K562 (cell line): Measurements from ENCODE around the gene CCDC69. TPM values are rescaled to one million over a fixed set of nuclear protein-coding genes. Genes with fewer than 3 reads are reported as not detected.

ENCODE experiments used
- ATAC-seq: fragments of 200-7000 bp; cut with Tn5 transposase; 3 replicates; pipeline ENCODE4 v1.9.1; 2020; ENCODE audit warnings: moderate library complexity
- BruUV-seq: library from RNA; stranded (reverse); fragments of 400-500 nt; replicated peaks from 2 replicates; lab custom pipeline; 2021; lab: Mats Ljungman, UMichigan
- CTCF ChIA-PET: fragments of 300-600 bp; formaldehyde crosslinking; extraction: SDS; loops from one replicate; lab custom pipeline; 2021; ENCODE audit warnings: low intra/inter-chr PET ratio; lab: Yijun Ruan, JAX
- POLR2A ChIA-PET: fragments of 300-600, 350-650 bp; sonication (Branson Sonifier 250); formaldehyde crosslinking; extraction: SDS; loops from one replicate; lab custom pipeline; 2021; ENCODE audit warnings: antibody characterized with exemption, inconsistent platforms; lab: Yijun Ruan, JAX
- DNase-seq, 4 experiments: peaks; one replicate each; pipeline versions ENCODE4 v3.0.0 to v3.0.0-alpha.2; 2011 to 2018; ENCODE audit warnings: low spot score in 3 of 4, mixed read lengths in 3 of 4; ENCODE audit errors: extremely low read depth in 1 of 4
- FAIRE-seq: peaks from 2 replicates; lab custom pipeline; 2011; peaks lifted over from hg19 to GRCh38; lab: Jason Lieb, UNC
- H2AFZ ChIP-seq: 2 replicates; pipeline ENCODE4 v1.6.0; 2011; ENCODE audit warnings: low read depth, low read length, control low read depth, inconsistent platforms
- H3K27ac ChIP-seq: fragments of 200-600 bp; 3 replicates; pipeline ENCODE4 v1.8.0; 2011; ENCODE audit warnings: low read depth, mild to moderate bottlenecking, control low read depth, inconsistent platforms, low read length, moderate library complexity, mixed read lengths; ENCODE audit errors: extremely low read depth
- H3K27me3 ChIP-seq, 2 experiments: fragments of 300-600 bp in 1 of 2; 2 replicates in 1 of 2; 3 replicates in 1 of 2; pipeline versions ENCODE4 v1.6.0 to v1.8.0; 2011; ENCODE audit warnings: inconsistent platforms in 2 of 2, low read length in 2 of 2, mild to moderate bottlenecking in 1 of 2, mixed read lengths in 1 of 2, moderate library complexity in 1 of 2; ENCODE audit not compliant: control insufficient read depth in 2 of 2, insufficient read depth in 2 of 2
- H3K36me3 ChIP-seq: fragments of 300-600 bp; 3 replicates; pipeline ENCODE4 v1.8.0; 2011; ENCODE audit warnings: mild to moderate bottlenecking, low read length, inconsistent platforms; ENCODE audit not compliant: control insufficient read depth, insufficient read depth
- H3K4me1 ChIP-seq, 2 experiments: fragments of 200-600 bp in 1 of 2; replicated peaks in 1 of 2; 2 replicates in 1 of 2; 3 replicates in 1 of 2; pipeline versions ENCODE4 v1.5.1 to v1.8.0; 2011; ENCODE audit warnings: inconsistent platforms in 2 of 2, low read length in 2 of 2, mild to moderate bottlenecking in 1 of 2, mixed read lengths in 1 of 2, moderate library complexity in 1 of 2; ENCODE audit not compliant: control insufficient read depth in 2 of 2, insufficient read depth in 2 of 2
- H3K4me2 ChIP-seq: 2 replicates; pipeline ENCODE4 v1.6.1; 2011; ENCODE audit warnings: low read length, control low read depth, inconsistent platforms, mixed read lengths; ENCODE audit not compliant: insufficient read depth
- H3K4me3 ChIP-seq: fragments of 200-600 bp; sonication (generic), shearing (Covaris generic); 2 replicates; pipeline ENCODE4 v1.5.1; 2016; ENCODE audit warnings: control low read depth, inconsistent platforms
- H3K79me2 ChIP-seq: fragments of 200-600 bp; 3 replicates; pipeline ENCODE4 v1.8.0; 2011; ENCODE audit warnings: low read length, inconsistent platforms; ENCODE audit not compliant: control insufficient read depth, insufficient read depth
- H3K9ac ChIP-seq, 2 experiments: 2 replicates each; pipeline versions ENCODE4 v1.6.0 to v1.6.1; 2011; ENCODE audit warnings: low read depth in 2 of 2, low read length in 2 of 2, control low read depth in 1 of 2, inconsistent platforms in 1 of 2, mild to moderate bottlenecking in 1 of 2, mixed read lengths in 1 of 2; ENCODE audit not compliant: insufficient read depth in 1 of 2
- H3K9me1 ChIP-seq: one replicate; pipeline ENCODE4 v1.6.0; 2011; ENCODE audit warnings: inconsistent platforms, mild to moderate bottlenecking, low read length, moderate library complexity; ENCODE audit not compliant: control insufficient read depth, insufficient read depth
- H3K9me3 ChIP-seq: replicated peaks from 2 replicates; pipeline ENCODE4 v1.5.1; 2011; ENCODE audit warnings: low read depth, low read length, inconsistent platforms; ENCODE audit not compliant: control insufficient read depth, insufficient read depth
- H4K20me1 ChIP-seq: replicated peaks from 2 replicates; pipeline ENCODE4 v1.6.1; 2011; ENCODE audit warnings: low read length, inconsistent platforms, mixed read lengths; ENCODE audit not compliant: control insufficient read depth, insufficient read depth
- ATF1 ChIP-seq, 2 experiments: fragments of 450-650 bp in 1 of 2; IDR thresholded peaks; 2 replicates each; pipeline ENCODE4 v1.6.1; 2016; ENCODE audit warnings: missing compliant biosample characterization in 1 of 2, missing genetic modification characterization in 1 of 2
- BCOR ChIP-seq: fragments of 450-650 bp; IDR thresholded peaks from 2 replicates; pipeline ENCODE4 v1.6.1; 2016
- ESRRB ChIP-seq: fragments of 250-450 bp; sonication (Bioruptor Pico); IDR thresholded peaks from 2 replicates; pipeline ENCODE4 v1.5.0; 2020; ENCODE audit warnings: mild to moderate bottlenecking, moderate library complexity, borderline replicate concordance
- HCFC1 ChIP-seq: IDR thresholded peaks from 2 replicates; pipeline ENCODE4 v1.6.1; 2012; ENCODE audit warnings: low read depth, low read length, improper control_type of control experiment
- KLF1 ChIP-seq: fragments of 450-650 bp; IDR thresholded peaks from 2 replicates; pipeline ENCODE4 v1.6.1; 2016; ENCODE audit warnings: missing genetic modification characterization, missing compliant biosample characterization
- PCBP2 ChIP-seq: fragments of 200-400 bp; formaldehyde crosslinking; IDR thresholded peaks from 2 replicates; pipeline ENCODE4 v1.6.1; 2018; ENCODE audit warnings: low read length, low read depth, mild to moderate bottlenecking, moderate library complexity; ENCODE audit not compliant: poor library complexity, severe bottlenecking
- PML ChIP-seq: IDR thresholded peaks from 2 replicates; pipeline ENCODE4 v1.6.1; 2012; ENCODE audit warnings: low read length, inconsistent platforms
- POLR2B ChIP-seq: fragments of 450-650 bp; IDR thresholded peaks from 2 replicates; pipeline ENCODE4 v1.6.1; 2018; ENCODE audit warnings: low read depth; ENCODE audit not compliant: partially characterized antibody
- RBM14 ChIP-seq: fragments of 200-400 bp; formaldehyde crosslinking; IDR thresholded peaks from 2 replicates; pipeline ENCODE4 v1.6.1; 2018; ENCODE audit warnings: low read depth, mild to moderate bottlenecking, low read length, moderate library complexity, borderline replicate concordance; ENCODE audit not compliant: insufficient read depth
- SAP30 ChIP-seq: fragments of 200-600 bp; sonication (generic); IDR thresholded peaks from 2 replicates; pipeline ENCODE4 v1.6.1; 2012; ENCODE audit warnings: borderline replicate concordance, low read depth, mild to moderate bottlenecking, moderate library complexity, low read length, control low read depth, inconsistent platforms; ENCODE audit not compliant: insufficient read depth, poor library complexity, severe bottlenecking
- SMAD3 ChIP-seq: fragments of 450-650 bp; formaldehyde crosslinking; conservative IDR thresholded peaks from 2 replicates; pipeline ENCODE4 v1.4.0; 2020; ENCODE audit warnings: mild to moderate bottlenecking
- SMARCA5 ChIP-seq: fragments of 450-650 bp; IDR thresholded peaks from 2 replicates; pipeline ENCODE4 v1.6.1; 2016
- ZC3H4 ChIP-seq: sonication (generic); formaldehyde crosslinking; IDR thresholded peaks from 2 replicates; pipeline ENCODE4 v1.9.0; 2021; ENCODE audit warnings: missing genetic modification reagents, borderline replicate concordance
- WGBS: fragments of 100-300 bp; shearing (Covaris generic); methylation state at CpG from one replicate; pipeline ENCODE4 v1.1.6; 2016; ENCODE audit warnings: low coverage, mixed read lengths; ENCODE audit not compliant: insufficient coverage; ENCODE audit errors: missing lambda C conversion rate; 5-methylcytosine and 5-hydroxymethylcytosine counted together
- in situ Hi-C: fragments of 300-500 bp; cut with MboI; formaldehyde crosslinking; loops from 4 replicates; pipeline ENCODE4 v1.15.0; 2018; ENCODE audit warnings: inconsistent platforms, mixed read lengths
- intact Hi-C: fragments of 100-400 bp; cut with micrococcal nuclease; formaldehyde crosslinking; loops from 2 replicates; pipeline ENCODE4 v1.14.2; 2022
- polyA plus RNA-seq, 8 experiments: library from polyadenylated mRNA; depleted of rRNA in 4 of 8; stranded (reverse) in 5 of 8; unstranded in 3 of 8; fragments of >200 nt; fragmentation: Nextera tagmentation in 2 of 8; fragmentation: Illumina TruSeq in 1 of 8; extraction: Ambion mirVana in 2 of 8; extraction: Trizol in 1 of 8; gene quantifications; 2 replicates each; pipeline versions ENCODE4 v1.2.1 to v1.2.3, GENCODE V29; 2011 to 2014; ENCODE audit warnings: inconsistent platforms in 1 of 8, missing spikeins in 1 of 8
- total RNA-seq, 7 experiments: library from RNA; depleted of rRNA in 6 of 7; stranded (reverse); fragments of >200 nt in 6 of 7; fragmentation: Illumina TruSeq in 2 of 7; extraction: Trizol in 2 of 7; gene quantifications; 2 replicates each; pipeline versions ENCODE4 v1.2.1 to v1.2.3, GENCODE V29; 2011 to 2021; ENCODE audit warnings: low replicate concordance in 1 of 7
- TF ChIP-seq, protein P1 (sequence below): fragments of 200-800 bp; sonication (Bioruptor generic); IDR thresholded peaks from 2 replicates; pipeline ENCODE4 v1.6.1; 2016; ENCODE audit warnings: missing genetic modification characterization, missing compliant biosample characterization
- TF ChIP-seq, protein P2 (sequence below): fragments of 450-650 bp; IDR thresholded peaks from 2 replicates; pipeline ENCODE4 v1.6.1; 2016; ENCODE audit warnings: low read depth, mild to moderate bottlenecking, moderate library complexity

CCDC69 gene
- total and polyA plus RNA-seq, 9 of the 15 experiments (the other 6 are each of a cell fraction or from before 2014, with no cell fraction given): 0.65 to 12.2 (median 7.6) TPM

DNA sequence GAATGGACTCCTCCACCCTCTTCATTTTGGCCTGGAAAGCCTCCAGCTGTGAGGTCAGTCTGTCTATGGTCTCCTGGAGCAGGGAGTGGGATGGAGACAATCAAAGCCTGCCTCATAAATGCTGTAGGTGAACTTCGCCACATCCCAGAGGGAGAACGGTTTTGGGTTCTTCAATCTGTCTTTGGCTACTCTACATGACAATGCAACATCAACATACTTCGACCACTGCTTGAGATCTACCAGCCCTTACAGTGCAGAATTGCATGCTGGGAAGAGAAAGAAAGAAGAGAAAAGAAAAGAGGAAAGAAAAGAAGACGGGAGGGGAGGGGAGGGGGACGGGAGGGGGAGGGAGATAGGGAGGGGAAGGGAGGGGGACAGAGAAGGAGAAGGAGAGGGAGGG is 37.8 kb downstream of the CCDC69 start:
- no peaks in the 10 kb centered on the region for H3K4me1 ChIP-seq
- CTCF ChIA-PET: no interaction called here
- no peak overlapping the region for H3K4me2 ChIP-seq
- no peak overlapping the region for H3K27ac ChIP-seq
- POLR2A ChIA-PET: no interaction called here
- H2AFZ ChIP-seq: no peak overlapping the region
- BruUV-seq: no TSS peak
- H3K9me1 ChIP-seq: peaks cover 2% of the 10 kb centered on the region
- no peaks in the 10 kb centered on the region for H3K79me2 ChIP-seq
- H3K27me3 ChIP-seq: no peaks in the 10 kb centered on the region
- FAIRE-seq: no peak
- WGBS: 25% methylated on average over 3 of the region's 5 CpGs
- no peaks in the 10 kb centered on the region; the same call in none of the 2 replicates for H3K9me3 ChIP-seq
- H3K4me3 ChIP-seq: no peak overlapping the region
- no peak for ATAC-seq
- 0 out of 2 replicates have a peak, but pooled peaks cover 4% of the 10 kb centered on the region for H4K20me1 ChIP-seq
- H3K9ac ChIP-seq: no peak overlapping the region
- intact Hi-C loops (no loop called here), in situ Hi-C loops (no loop called here)
- no peaks in the 10 kb centered on the region for H3K36me3 ChIP-seq
- DNase-seq: no peak
- TF ChIP-seq KLF1 (tag) (no peak), PML (no peak), PCBP2 (no peak), BCOR (no peak), ESRRB (no peak), POLR2B (no peak), RBM14 (no peak), HCFC1 (no peak), SMAD3 (CRISPR knock-in tag) (no peak), SAP30 (no peak), ATF1 (CRISPR knock-in tag; IDR thresholded peaks at IDR 0.05) (no peak), ATF1 (tag; IDR thresholded peaks at IDR 0.05) (no peak), SMARCA5 (no peak), ZC3H4 (no peak)
- TF ChIP-seq, protein P1, sequence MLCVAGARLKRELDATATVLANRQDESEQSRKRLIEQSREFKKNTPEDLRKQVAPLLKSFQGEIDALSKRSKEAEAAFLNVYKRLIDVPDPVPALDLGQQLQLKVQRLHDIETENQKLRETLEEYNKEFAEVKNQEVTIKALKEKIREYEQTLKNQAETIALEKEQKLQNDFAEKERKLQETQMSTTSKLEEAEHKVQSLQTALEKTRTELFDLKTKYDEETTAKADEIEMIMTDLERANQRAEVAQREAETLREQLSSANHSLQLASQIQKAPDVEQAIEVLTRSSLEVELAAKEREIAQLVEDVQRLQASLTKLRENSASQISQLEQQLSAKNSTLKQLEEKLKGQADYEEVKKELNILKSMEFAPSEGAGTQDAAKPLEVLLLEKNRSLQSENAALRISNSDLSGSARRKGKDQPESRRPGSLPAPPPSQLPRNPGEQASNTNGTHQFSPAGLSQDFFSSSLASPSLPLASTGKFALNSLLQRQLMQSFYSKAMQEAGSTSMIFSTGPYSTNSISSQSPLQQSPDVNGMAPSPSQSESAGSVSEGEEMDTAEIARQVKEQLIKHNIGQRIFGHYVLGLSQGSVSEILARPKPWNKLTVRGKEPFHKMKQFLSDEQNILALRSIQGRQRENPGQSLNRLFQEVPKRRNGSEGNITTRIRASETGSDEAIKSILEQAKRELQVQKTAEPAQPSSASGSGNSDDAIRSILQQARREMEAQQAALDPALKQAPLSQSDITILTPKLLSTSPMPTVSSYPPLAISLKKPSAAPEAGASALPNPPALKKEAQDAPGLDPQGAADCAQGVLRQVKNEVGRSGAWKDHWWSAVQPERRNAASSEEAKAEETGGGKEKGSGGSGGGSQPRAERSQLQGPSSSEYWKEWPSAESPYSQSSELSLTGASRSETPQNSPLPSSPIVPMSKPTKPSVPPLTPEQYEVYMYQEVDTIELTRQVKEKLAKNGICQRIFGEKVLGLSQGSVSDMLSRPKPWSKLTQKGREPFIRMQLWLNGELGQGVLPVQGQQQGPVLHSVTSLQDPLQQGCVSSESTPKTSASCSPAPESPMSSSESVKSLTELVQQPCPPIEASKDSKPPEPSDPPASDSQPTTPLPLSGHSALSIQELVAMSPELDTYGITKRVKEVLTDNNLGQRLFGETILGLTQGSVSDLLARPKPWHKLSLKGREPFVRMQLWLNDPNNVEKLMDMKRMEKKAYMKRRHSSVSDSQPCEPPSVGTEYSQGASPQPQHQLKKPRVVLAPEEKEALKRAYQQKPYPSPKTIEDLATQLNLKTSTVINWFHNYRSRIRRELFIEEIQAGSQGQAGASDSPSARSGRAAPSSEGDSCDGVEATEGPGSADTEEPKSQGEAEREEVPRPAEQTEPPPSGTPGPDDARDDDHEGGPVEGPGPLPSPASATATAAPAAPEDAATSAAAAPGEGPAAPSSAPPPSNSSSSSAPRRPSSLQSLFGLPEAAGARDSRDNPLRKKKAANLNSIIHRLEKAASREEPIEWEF: no peak
- TF ChIP-seq, protein P2, sequence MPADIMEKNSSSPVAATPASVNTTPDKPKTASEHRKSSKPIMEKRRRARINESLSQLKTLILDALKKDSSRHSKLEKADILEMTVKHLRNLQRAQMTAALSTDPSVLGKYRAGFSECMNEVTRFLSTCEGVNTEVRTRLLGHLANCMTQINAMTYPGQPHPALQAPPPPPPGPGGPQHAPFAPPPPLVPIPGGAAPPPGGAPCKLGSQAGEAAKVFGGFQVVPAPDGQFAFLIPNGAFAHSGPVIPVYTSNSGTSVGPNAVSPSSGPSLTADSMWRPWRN: no peak
